HepG2 (cell line): Measurements from ENCODE around the gene STK11. TPM values are rescaled to one million over a fixed set of nuclear protein-coding genes. Genes with fewer than 3 reads are reported as not detected.

ENCODE experiments used
- AKAP8 ChIP-seq: sonication (generic); formaldehyde crosslinking; IDR thresholded peaks from 2 replicates; pipeline ENCODE4 v1.5.1; 2020; ENCODE audit warnings: mild to moderate bottlenecking, missing genetic modification reagents
- CHD2 ChIP-seq: IDR thresholded peaks from 2 replicates; pipeline ENCODE4 v1.6.1; 2011; ENCODE audit warnings: low read depth, low read length, improper control_type of control experiment
- DPF2 ChIP-seq: sonication (generic); formaldehyde crosslinking; IDR thresholded peaks from 2 replicates; pipeline ENCODE4 v1.4.0; 2020; ENCODE audit warnings: mild to moderate bottlenecking, low read depth, missing genetic modification reagents, borderline replicate concordance
- HDAC1 ChIP-seq: sonication (generic); formaldehyde crosslinking; IDR thresholded peaks from 2 replicates; pipeline ENCODE4 v1.5.1; 2020; ENCODE audit warnings: mild to moderate bottlenecking, missing genetic modification reagents
- HDAC6 ChIP-seq: fragments of 200-600 bp; sonication (generic); IDR thresholded peaks from 2 replicates; pipeline ENCODE4 v1.7.0; 2017; ENCODE audit warnings: mild to moderate bottlenecking, antibody characterized with exemption, low read length, low read depth
- HNRNPK ChIP-seq: fragments of 200-400 bp; formaldehyde crosslinking; IDR thresholded peaks from 2 replicates; pipeline ENCODE4 v1.6.1; 2018; ENCODE audit warnings: low read length, low read depth, moderate library complexity, mild to moderate bottlenecking; ENCODE audit not compliant: poor library complexity, severe bottlenecking
- MAZ ChIP-seq, 2 experiments: sonication (generic) in 1 of 2; formaldehyde crosslinking in 1 of 2; IDR thresholded peaks; 2 replicates each; pipeline versions ENCODE4 v1.5.0 to v1.6.1; 2012 to 2020; ENCODE audit warnings: low read depth in 2 of 2, mild to moderate bottlenecking in 2 of 2, borderline replicate concordance in 1 of 2, improper control_type of control experiment in 1 of 2, low read length in 1 of 2, missing genetic modification reagents in 1 of 2, moderate library complexity in 1 of 2
- NFE2L2 ChIP-seq: fragments of 150-350 bp; IDR thresholded peaks from 2 replicates; pipeline ENCODE4 v1.6.1; 2014; ENCODE audit warnings: low read length
- NONO ChIP-seq, 2 experiments: fragments of 450-650 bp in 1 of 2; sonication (generic) in 1 of 2; formaldehyde crosslinking in 1 of 2; IDR thresholded peaks in 1 of 2; conservative IDR thresholded peaks in 1 of 2; 2 replicates each; pipeline versions ENCODE4 v1.6.1 to v1.8.0; 2017 to 2022; ENCODE audit warnings: mild to moderate bottlenecking in 1 of 2, missing genetic modification reagents in 1 of 2, moderate library complexity in 1 of 2
- NR2F6 ChIP-seq, 2 experiments: IDR thresholded peaks; 2 replicates each; pipeline ENCODE4 v1.6.1; 2016; ENCODE audit warnings: antibody characterized with exemption in 1 of 2, mild to moderate bottlenecking in 1 of 2
- SIN3B ChIP-seq: fragments of 150-350 bp; IDR thresholded peaks from 2 replicates; pipeline ENCODE4 v1.6.1; 2014; ENCODE audit warnings: low read length
- SP4 ChIP-seq: sonication (generic); formaldehyde crosslinking; IDR thresholded peaks from 2 replicates; pipeline ENCODE4 v1.8.1; 2023; ENCODE audit warnings: mild to moderate bottlenecking, missing genetic modification reagents
- SRY ChIP-seq: sonication (generic); formaldehyde crosslinking; IDR thresholded peaks from 2 replicates; pipeline ENCODE4 v1.8.0; 2022; ENCODE audit warnings: mild to moderate bottlenecking, missing genetic modification reagents
- ZFP36L1 ChIP-seq: sonication (generic); formaldehyde crosslinking; IDR thresholded peaks from 2 replicates; pipeline ENCODE4 v1.8.0; 2022; ENCODE audit warnings: mild to moderate bottlenecking, missing genetic modification reagents, moderate library complexity
- ZNF143 ChIP-seq: sonication (generic); formaldehyde crosslinking; IDR thresholded peaks from 2 replicates; pipeline ENCODE4 v1.4.0; 2020; ENCODE audit warnings: missing genetic modification reagents
- ZNF33A ChIP-seq: sonication (generic); formaldehyde crosslinking; IDR thresholded peaks from 2 replicates; pipeline ENCODE4 v1.5.1; 2020; ENCODE audit warnings: missing genetic modification reagents, mild to moderate bottlenecking, moderate library complexity, borderline replicate concordance
- ZNF558 ChIP-seq: sonication (generic); formaldehyde crosslinking; IDR thresholded peaks from 2 replicates; pipeline ENCODE4 v1.9.0; 2022; ENCODE audit warnings: mild to moderate bottlenecking, missing genetic modification reagents, borderline replicate concordance
- ZNF614 ChIP-seq: IDR thresholded peaks from 2 replicates; pipeline ENCODE4 v1.6.1; 2018; ENCODE audit warnings: missing biosample characterization, missing genetic modification reagents, inconsistent platforms, borderline replicate concordance
- ZNF615 ChIP-seq: sonication (generic); formaldehyde crosslinking; IDR thresholded peaks from 2 replicates; pipeline ENCODE4 v1.5.0; 2020; ENCODE audit warnings: mild to moderate bottlenecking, missing genetic modification reagents, borderline replicate concordance
- ZNF629 ChIP-seq: sonication (generic); formaldehyde crosslinking; conservative IDR thresholded peaks from 2 replicates; pipeline ENCODE4 v1.5.0; 2020; ENCODE audit warnings: missing genetic modification reagents
- ZNF660 ChIP-seq: sonication (generic); formaldehyde crosslinking; IDR thresholded peaks from 2 replicates; pipeline ENCODE4 v1.5.1; 2020; ENCODE audit warnings: mild to moderate bottlenecking, low read depth, missing genetic modification reagents, borderline replicate concordance
- ZNF672 ChIP-seq: sonication (generic); formaldehyde crosslinking; IDR thresholded peaks from 2 replicates; pipeline ENCODE4 v1.8.1; 2022; ENCODE audit warnings: missing genetic modification reagents
- polyA plus RNA-seq, 8 experiments: library from polyadenylated mRNA; depleted of rRNA in 3 of 8; stranded (reverse) in 7 of 8; unstranded in 1 of 8; fragments of >200 nt; fragmentation: Illumina TruSeq in 4 of 8; extraction: Trizol in 4 of 8; gene quantifications; 2 replicates each; pipeline versions ENCODE4 v1.2.1 to v1.2.3, GENCODE V29; 2011 to 2016; ENCODE audit warnings: low read depth in 4 of 8, missing spikeins in 1 of 8, mixed read lengths in 1 of 8; ENCODE audit not compliant: insufficient read depth in 1 of 8
- total RNA-seq, 5 experiments: library from RNA; depleted of rRNA; stranded (reverse); fragments of >200 nt; fragmentation: Illumina TruSeq; extraction: Trizol; gene quantifications; 2 replicates each; pipeline ENCODE4 v1.2.3, GENCODE V29; 2016; ENCODE audit warnings: low read depth in 1 of 5
- TF ChIP-seq, protein P1 (sequence below): sonication (generic); formaldehyde crosslinking; IDR thresholded peaks from 2 replicates; pipeline ENCODE4 v1.5.0; 2020; ENCODE audit warnings: missing genetic modification reagents
- TF ChIP-seq, protein P2 (sequence below): sonication (generic); formaldehyde crosslinking; IDR thresholded peaks from 2 replicates; pipeline ENCODE4 v1.5.0; 2020; ENCODE audit warnings: missing genetic modification reagents, mild to moderate bottlenecking, borderline replicate concordance
- TF ChIP-seq, protein P3 (sequence below): sonication (generic); formaldehyde crosslinking; IDR thresholded peaks from 2 replicates; pipeline ENCODE4 v1.9.0; 2021; ENCODE audit warnings: missing genetic modification reagents, mild to moderate bottlenecking, borderline replicate concordance

The STK11 gene
- total and polyA plus RNA-seq, 2 of the 13 experiments (the other 11 are each of a cell fraction or from before 2014, with no cell fraction given), result 27.5 to 43.6 TPM

DNA sequence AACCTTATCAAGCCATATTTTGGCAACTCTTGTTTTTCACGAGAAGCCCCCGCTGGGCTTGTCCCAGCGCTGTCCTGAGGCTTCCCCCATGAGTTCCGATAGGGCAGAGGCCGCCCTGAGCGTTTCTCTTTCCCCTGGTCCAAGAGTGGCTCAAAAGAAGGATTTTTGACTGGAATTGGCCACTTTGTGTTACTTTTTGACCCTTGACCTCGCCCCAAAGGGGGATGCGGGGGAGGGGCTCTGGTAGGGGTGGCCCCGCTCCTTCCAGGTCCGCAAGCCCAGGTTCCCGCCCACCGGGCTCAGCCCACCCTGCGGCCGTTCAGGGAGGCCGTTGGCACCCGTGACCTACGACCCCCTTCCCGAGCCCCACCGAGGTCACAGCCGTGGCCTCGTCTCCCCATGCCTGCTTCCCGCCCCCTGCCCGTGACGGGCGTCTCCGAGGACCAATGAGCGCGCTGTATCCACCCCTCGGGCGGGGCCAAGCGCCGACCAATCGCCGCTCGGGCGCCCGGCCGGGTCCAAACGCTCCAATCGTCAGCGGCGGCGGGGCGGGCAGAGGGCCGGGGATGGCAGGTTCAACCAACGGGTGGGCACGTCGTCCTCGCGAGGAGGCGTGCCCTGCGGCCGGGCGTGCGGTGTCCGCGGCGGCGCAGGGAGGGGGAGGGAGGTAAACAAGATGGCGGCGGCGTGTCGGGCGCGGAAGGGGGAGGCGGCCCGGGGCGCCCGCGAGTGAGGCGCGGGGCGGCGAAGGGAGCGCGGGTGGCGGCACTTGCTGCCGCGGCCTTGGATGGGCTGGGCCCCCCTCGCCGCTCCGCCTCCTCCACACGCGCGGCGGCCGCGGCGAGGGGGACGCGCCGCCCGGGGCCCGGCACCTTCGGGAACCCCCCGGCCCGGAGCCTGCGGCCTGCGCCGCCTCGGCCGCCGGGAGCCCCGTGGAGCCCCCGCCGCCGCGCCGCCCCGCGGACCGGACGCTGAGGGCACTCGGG lies at the start of gene STK11 (continued):
- TF ChIP-seq ZNF660 (CRISPR knock-in tag), result no peak
- peak; percentile 66 for TF ChIP-seq HDAC1 (CRISPR knock-in tag)
- TF ChIP-seq, protein P1, sequence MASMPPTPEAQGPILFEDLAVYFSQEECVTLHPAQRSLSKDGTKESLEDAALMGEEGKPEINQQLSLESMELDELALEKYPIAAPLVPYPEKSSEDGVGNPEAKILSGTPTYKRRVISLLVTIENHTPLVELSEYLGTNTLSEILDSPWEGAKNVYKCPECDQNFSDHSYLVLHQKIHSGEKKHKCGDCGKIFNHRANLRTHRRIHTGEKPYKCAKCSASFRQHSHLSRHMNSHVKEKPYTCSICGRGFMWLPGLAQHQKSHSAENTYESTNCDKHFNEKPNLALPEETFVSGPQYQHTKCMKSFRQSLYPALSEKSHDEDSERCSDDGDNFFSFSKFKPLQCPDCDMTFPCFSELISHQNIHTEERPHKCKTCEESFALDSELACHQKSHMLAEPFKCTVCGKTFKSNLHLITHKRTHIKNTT, result no peak
- no peak for TF ChIP-seq ZNF33A (CRISPR knock-in tag)
- TF ChIP-seq ZNF629 (CRISPR knock-in tag), result no peak
- no peak for TF ChIP-seq HDAC6
- TF ChIP-seq CHD2, result peak; percentile 81
- TF ChIP-seq SIN3B, result no peak
- TF ChIP-seq, protein P2, sequence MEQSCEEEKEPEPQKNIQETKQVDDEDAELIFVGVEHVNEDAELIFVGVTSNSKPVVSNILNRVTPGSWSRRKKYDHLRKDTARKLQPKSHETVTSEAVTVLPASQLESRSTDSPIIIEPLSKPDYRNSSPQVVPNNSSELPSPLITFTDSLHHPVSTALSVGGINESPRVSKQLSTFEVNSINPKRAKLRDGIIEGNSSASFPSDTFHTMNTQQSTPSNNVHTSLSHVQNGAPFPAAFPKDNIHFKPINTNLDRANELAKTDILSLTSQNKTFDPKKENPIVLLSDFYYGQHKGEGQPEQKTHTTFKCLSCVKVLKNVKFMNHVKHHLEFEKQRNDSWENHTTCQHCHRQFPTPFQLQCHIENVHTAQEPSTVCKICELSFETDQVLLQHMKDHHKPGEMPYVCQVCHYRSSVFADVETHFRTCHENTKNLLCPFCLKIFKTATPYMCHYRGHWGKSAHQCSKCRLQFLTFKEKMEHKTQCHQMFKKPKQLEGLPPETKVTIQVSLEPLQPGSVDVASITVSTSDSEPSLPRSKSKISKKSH, result no peak
- peak; percentile 92 for TF ChIP-seq NR2F6 (IDR thresholded peaks at IDR 0.05)
- peak; percentile 97 for TF ChIP-seq NR2F6 (CRISPR knock-in tag; IDR thresholded peaks at IDR 0.05)
- TF ChIP-seq MAZ (IDR thresholded peaks at IDR 0.05; ENCODE audit: borderline replicate concordance, low read depth, low read length), result peak; percentile 67; the same call in 1 of the 2 replicates
- TF ChIP-seq MAZ (CRISPR knock-in tag; IDR thresholded peaks at IDR 0.05; ENCODE audit: low read depth), result peak; percentile 76
- no peak for TF ChIP-seq ZNF615 (CRISPR knock-in tag)
- TF ChIP-seq SRY, result no peak
- TF ChIP-seq ZNF558 (CRISPR knock-in tag), result no peak
- TF ChIP-seq SP4 (CRISPR knock-in tag), result peak; percentile 98
- no peak for TF ChIP-seq ZNF672 (CRISPR knock-in tag)
- TF ChIP-seq, protein P3, sequence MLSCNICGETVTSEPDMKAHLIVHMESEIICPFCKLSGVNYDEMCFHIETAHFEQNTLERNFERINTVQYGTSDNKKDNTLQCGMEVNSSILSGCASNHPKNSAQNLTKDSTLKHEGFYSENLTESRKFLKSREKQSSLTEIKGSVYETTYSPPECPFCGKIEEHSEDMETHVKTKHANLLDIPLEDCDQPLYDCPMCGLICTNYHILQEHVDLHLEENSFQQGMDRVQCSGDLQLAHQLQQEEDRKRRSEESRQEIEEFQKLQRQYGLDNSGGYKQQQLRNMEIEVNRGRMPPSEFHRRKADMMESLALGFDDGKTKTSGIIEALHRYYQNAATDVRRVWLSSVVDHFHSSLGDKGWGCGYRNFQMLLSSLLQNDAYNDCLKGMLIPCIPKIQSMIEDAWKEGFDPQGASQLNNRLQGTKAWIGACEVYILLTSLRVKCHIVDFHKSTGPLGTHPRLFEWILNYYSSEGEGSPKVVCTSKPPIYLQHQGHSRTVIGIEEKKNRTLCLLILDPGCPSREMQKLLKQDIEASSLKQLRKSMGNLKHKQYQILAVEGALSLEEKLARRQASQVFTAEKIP, result no peak
- no peak for TF ChIP-seq ZFP36L1 (CRISPR knock-in tag)
- no peak for TF ChIP-seq AKAP8 (CRISPR knock-in tag)
- no peak for TF ChIP-seq ZNF614 (CRISPR knock-in tag)
- peak; percentile 95 for TF ChIP-seq HNRNPK
- no peak for TF ChIP-seq NONO (IDR thresholded peaks at IDR 0.05)
- peak; percentile 34; the same call in 1 of the 2 replicates for TF ChIP-seq NONO (CRISPR knock-in tag; conservative IDR thresholded peaks at IDR 0.05)
- TF ChIP-seq NFE2L2, result no peak
- no peak for TF ChIP-seq ZNF143 (CRISPR knock-in tag)
- no peak for TF ChIP-seq DPF2 (CRISPR knock-in tag)
